Left ventricle myocardium inferior (tissue), 1 donor: ENCODE results near the gene RAB3A. TPM values are rescaled to one million over a fixed set of nuclear protein-coding genes. Genes with fewer than 3 reads are reported as not detected.

ENCODE experiments used
- DNase-seq: peaks from one replicate; pipeline ENCODE4 v3.0.0-alpha.2; 2020
- H3K27ac ChIP-seq: fragments of 200-600 bp; replicated peaks from 2 replicates; pipeline ENCODE4 v1.8.0; 2021
- H3K27me3 ChIP-seq: fragments of 200-600 bp; 2 replicates; pipeline ENCODE4 v1.8.0; 2021; ENCODE audit warnings: low read depth
- H3K36me3 ChIP-seq: fragments of 200-600 bp; 2 replicates; pipeline ENCODE4 v1.8.0; 2021
- H3K4me1 ChIP-seq: fragments of 200-600 bp; 2 replicates; pipeline ENCODE4 v1.8.0; 2021
- H3K4me3 ChIP-seq: fragments of 200-600 bp; 2 replicates; pipeline ENCODE4 v1.8.0; 2021; ENCODE audit warnings: mild to moderate bottlenecking, moderate library complexity
- H3K9me3 ChIP-seq: fragments of 200-600 bp; replicated peaks from 2 replicates; pipeline ENCODE4 v1.8.0; 2021
- intact Hi-C: fragments of 100-400 bp; cut with micrococcal nuclease; formaldehyde crosslinking; loops from one replicate; pipeline ENCODE4 v1.11.0; 2022
- total RNA-seq: library from RNA; stranded (reverse); fragmentation: NEBNext Ultra II Directional; extraction: Animal tissue kit (Norgen Biotek cat#: 25700); gene quantifications from one replicate; pipeline ENCODE4 v1.2.1, GENCODE V29; 2021
- TF ChIP-seq, protein P1 (sequence below): fragments of 200-600 bp; IDR thresholded peaks from 2 replicates; pipeline ENCODE4 v1.8.0; 2021; ENCODE audit warnings: antibody characterized with exemption, mild to moderate bottlenecking, borderline replicate concordance
- donor health status: DM: no; HTN: yes; CAD: no; lungs with severe emphysema.

The RAB3A gene
- total RNA-seq, 1 donor from 2014 or later, result 37.4 TPM

DNA sequence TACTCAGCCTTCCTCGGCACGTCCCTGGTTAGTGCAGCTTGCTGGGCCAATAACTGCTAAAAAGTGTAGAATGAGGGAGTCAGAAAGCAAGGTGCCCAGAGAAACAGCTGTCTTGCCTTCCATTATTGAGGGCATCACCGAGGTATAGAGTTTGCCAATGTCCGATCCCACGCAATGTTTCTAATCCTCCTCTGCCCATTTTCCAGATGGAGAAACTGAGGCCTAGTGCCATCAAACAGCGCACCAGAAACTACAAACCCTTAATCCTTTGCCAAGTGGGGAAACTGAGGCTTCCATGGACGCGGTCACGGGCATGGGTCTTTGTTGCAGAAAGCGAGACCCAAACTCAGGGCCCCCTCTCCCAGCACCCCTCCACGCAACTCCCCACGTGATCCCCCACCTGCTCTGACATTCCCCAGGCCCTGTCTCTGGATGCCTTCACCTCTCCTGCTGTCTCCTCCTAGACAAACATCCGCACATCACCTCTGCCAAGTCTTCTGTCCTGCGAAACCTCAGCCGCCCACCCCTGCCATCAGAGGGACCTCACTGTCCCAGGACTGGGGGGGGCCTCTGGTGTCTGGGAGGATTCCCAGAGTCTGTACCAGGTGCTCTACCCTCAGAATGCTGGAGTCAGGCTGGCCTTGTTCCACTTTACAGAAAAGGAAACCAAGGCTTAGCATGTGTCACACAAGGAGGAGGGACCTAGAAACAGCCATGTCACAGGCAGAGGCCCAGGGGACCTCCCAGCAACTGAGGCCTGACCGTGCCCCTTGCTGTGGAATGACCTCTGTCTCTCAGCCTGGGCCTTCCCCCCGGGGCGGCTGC lies 23.3 kb upstream of the RAB3A start:
- no peak overlapping the region for H3K4me3 ChIP-seq
- TF ChIP-seq, protein P1, sequence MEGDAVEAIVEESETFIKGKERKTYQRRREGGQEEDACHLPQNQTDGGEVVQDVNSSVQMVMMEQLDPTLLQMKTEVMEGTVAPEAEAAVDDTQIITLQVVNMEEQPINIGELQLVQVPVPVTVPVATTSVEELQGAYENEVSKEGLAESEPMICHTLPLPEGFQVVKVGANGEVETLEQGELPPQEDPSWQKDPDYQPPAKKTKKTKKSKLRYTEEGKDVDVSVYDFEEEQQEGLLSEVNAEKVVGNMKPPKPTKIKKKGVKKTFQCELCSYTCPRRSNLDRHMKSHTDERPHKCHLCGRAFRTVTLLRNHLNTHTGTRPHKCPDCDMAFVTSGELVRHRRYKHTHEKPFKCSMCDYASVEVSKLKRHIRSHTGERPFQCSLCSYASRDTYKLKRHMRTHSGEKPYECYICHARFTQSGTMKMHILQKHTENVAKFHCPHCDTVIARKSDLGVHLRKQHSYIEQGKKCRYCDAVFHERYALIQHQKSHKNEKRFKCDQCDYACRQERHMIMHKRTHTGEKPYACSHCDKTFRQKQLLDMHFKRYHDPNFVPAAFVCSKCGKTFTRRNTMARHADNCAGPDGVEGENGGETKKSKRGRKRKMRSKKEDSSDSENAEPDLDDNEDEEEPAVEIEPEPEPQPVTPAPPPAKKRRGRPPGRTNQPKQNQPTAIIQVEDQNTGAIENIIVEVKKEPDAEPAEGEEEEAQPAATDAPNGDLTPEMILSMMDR, result no peak
- no peak for DNase-seq
- H3K27ac ChIP-seq, result peak overlapping the region; percentile 81
- H3K27me3 ChIP-seq, result peaks cover 74% of the 10 kb centered on the region
- H3K4me1 ChIP-seq, result peaks cover 55% of the 10 kb centered on the region
- no peaks in the 10 kb centered on the region for H3K36me3 ChIP-seq
- intact Hi-C loops, result no loop called here
- no peaks in the 10 kb centered on the region for H3K9me3 ChIP-seq

DNA sequence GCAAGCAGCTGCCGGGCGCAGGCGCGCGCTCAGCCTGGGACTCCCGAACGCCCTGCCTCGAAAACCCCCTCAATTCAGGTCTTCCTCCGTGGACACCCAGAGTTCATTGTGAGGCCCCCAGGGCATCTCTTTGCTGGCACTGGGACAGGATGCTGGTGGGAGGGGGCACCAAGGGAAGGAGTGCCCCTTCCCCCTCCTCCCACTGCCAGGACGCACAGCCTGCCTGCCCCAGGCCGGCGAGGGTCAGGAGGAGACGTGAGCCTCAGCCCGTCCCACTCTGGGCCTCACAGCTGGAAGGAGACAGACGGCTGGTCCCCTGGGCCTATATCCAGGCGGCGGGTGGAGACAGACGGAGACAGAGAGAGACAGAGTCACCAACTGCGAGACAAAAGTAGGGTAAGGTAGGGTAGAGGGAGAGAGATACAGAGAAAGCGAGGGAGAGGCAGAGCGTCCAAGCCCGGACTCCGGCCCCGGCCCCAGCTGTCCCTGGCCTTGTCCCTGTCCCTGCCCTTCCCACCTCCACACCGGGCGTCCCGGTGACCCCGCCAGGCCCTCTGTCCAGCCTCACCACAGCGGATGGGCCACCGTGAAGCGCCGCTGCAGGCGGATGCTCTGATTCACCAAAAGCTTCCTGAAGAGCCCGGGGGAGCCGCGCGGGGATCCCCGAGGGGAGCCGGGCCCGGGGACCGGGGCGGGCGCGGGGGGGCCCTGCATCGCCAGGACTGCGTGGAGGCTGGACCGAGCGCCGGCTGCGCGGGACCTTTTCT lies 22.0 kb upstream of the RAB3A start, which contains the start of gene PDE4C:
Gene PDE4C (minus strand): TSS at position 737 of the 767 bp plus-strand sequence. CDS start 23 bp downstream, at position 714.
- TF ChIP-seq, protein P1, result no peak
- H3K36me3 ChIP-seq, result no peaks in the 10 kb centered on the region
- peaks cover 74% of the 10 kb centered on the region for H3K27me3 ChIP-seq
- peaks cover 46% of the 10 kb centered on the region for H3K4me1 ChIP-seq
- H3K4me3 ChIP-seq, result peak within 1 kb of the TSS; percentile 69
- peak; percentile 70 for DNase-seq
- intact Hi-C loops, result no loop called here
- H3K27ac ChIP-seq, result peak within 1 kb of the TSS; percentile 81
- H3K9me3 ChIP-seq, result no peaks in the 10 kb centered on the region

DNA sequence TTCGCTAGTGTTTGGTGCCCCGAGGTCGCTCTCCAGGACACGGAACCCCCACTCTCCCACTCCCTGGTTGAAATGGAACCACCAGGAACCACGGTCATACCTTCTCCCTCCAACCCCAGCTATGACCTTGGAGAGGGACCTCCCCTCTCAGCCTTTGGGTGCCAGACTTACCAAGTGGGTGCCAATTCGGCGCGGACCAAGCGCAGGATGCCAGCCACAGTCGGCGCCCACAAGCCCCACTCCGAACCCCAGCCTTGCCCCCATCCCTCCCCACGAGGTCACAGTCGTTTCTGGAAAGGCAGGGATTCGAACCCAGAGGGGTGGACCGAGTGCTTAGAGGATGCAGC lies 21.5 kb upstream of the RAB3A start:
- TF ChIP-seq, protein P1, result no peak
- peak overlapping the region; percentile 69 for H3K4me3 ChIP-seq
- H3K9me3 ChIP-seq, result no peaks in the 10 kb centered on the region
- DNase-seq, result no peak
- no peaks in the 10 kb centered on the region for H3K36me3 ChIP-seq
- intact Hi-C loops, result no loop called here
- peaks cover 46% of the 10 kb centered on the region for H3K4me1 ChIP-seq
- H3K27me3 ChIP-seq, result peaks cover 76% of the 10 kb centered on the region
- H3K27ac ChIP-seq, result peak overlapping the region; percentile 81

DNA sequence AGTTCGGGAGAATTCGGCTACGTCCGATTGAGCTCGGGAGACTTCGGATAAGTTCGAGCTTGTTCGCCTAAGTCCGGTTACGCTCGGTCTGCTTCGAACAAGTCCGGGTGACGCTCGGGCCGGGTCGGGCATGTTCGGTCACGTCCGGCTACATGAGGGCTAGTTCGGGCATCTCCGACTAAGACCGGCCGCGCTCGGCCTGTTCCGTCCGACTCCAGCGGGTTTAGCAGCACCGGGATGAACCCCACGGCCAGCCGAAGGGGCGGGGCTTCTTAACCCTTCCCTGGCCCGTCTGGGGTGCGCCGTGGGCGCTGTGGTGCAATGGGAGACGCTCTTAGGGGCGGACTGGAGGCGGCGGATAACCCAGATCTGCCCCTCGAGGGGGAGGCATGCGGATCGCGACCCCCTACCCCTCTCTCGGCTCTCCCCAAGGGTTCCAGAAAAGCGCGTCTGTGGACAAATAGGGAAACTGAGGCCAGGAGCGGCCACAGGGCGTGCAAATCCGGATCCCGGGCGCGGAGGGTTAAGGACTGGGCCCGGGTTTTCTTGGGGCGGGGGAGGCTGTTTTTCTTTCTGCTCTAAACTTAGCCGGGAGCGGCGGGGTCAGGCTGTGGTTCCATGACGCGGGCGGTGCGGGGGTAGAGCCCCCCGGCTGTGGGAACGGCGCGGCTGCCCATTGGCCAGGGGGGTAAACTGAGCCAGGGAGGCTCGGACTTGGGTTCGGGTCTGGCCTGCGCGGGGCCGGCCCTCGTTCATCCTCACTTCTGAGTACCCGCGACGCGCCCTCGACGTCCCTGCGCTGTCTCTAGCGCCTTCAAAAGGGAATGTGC lies 20.9 kb upstream of the RAB3A start:
- no peaks in the 10 kb centered on the region for H3K9me3 ChIP-seq
- peaks cover 46% of the 10 kb centered on the region for H3K4me1 ChIP-seq
- intact Hi-C loops, result no loop called here
- H3K36me3 ChIP-seq, result no peaks in the 10 kb centered on the region
- peak; percentile 99 for DNase-seq
- TF ChIP-seq, protein P1, result no peak
- H3K4me3 ChIP-seq, result peak overlapping the region; percentile 69
- peaks cover 75% of the 10 kb centered on the region for H3K27me3 ChIP-seq
- H3K27ac ChIP-seq, result peak overlapping the region; percentile 81

DNA sequence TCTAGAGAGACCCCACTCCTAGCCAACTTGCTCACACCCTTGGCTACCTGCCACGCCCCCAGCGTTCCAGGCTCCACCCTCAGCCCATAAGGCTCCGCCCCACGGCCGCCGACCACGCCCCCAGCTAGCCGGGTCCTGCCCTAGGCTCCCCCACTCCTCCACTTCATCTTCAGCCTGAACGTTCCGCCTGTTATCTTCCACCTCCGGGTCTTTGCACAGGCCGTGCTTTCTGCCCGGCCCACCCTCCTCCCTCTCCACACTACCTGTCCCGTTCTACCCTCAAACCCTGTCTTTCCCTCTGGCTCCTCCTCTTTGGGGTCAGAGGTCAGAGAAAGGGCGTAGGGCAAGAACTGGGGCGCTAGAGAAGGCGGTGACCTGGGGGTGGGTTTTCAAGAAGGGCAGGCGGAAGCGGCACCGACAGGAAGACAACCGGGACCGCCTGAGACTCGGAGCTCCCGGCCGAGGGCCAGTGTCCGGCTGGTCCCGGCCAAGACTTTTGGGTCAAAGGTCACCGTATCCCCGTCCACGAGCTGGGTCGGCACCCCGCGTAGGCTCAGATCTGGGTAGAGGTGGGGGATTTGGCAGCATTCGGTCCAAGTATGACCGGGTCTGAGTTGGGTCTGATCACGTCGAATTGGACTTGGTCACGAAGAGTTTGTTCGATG lies 20.1 kb upstream of the RAB3A start:
- H3K27me3 ChIP-seq, result peaks cover 68% of the 10 kb centered on the region
- peak overlapping the region; percentile 77 for H3K27ac ChIP-seq
- H3K9me3 ChIP-seq, result no peaks in the 10 kb centered on the region
- peak overlapping the region; percentile 69 for H3K4me3 ChIP-seq
- peak; percentile 45 for DNase-seq
- H3K36me3 ChIP-seq, result no peaks in the 10 kb centered on the region
- intact Hi-C loops, result no loop called here
- TF ChIP-seq, protein P1, result no peak
- peaks cover 46% of the 10 kb centered on the region for H3K4me1 ChIP-seq
